ENCODE results near the gene KRR1. TPM values are rescaled to one million over a fixed set of nuclear protein-coding genes. Genes with fewer than 3 reads are reported as not detected.

The KRR1 gene
- total and polyA plus RNA-seq, 5 donors = 7.3 to 38.2 (median 31.9) TPM

Other genes with a start within 250 kb of the KRR1 start
- gene CAPS2, start 181.3 kb downstream of the KRR1 start, total RNA-seq = 10 to 100 TPM; 13.7 to 21.8 (median 17.1) TPM
- 7.8 TPM for gene CAPS2, start 181.3 kb downstream of the KRR1 start, polyA plus RNA-seq
- gene GLIPR1L1, start 176.9 kb downstream of the KRR1 start, total RNA-seq = not detected
- not detected for gene GLIPR1L1, start 176.9 kb downstream of the KRR1 start, polyA plus RNA-seq
- gene GLIPR1L2, start 120.5 kb downstream of the KRR1 start, total RNA-seq = 1 to 10 TPM; 1.8 to 2.8 (median 2.4) TPM
- gene GLIPR1L2, start 120.5 kb downstream of the KRR1 start, polyA plus RNA-seq = 2.1 TPM
- gene GLIPR1, start 30.9 kb downstream of the KRR1 start, total RNA-seq = 10 to 100 TPM; 12.0 to 23.5 (median 16.7) TPM
- gene GLIPR1, start 30.9 kb downstream of the KRR1 start, polyA plus RNA-seq = 2.7 TPM